Natural killer cell (primary cell): ENCODE data around the gene DDX60. TPM values are rescaled to one million over a fixed set of nuclear protein-coding genes. Genes with fewer than 3 reads are reported as not detected.

Source experiments
- ATAC-seq, 3 donors: fragments of 150-1000 bp in 2 of 3; fragments of 200-7000 bp in 1 of 3; cut with Tn5 transposase; 1 replicate in 1 of 3; 2 replicates in 2 of 3; pipeline ENCODE4 v1.10.0; 2021; ENCODE audit warnings: mild to moderate bottlenecking in 2 of 3, moderate library complexity in 2 of 3
- DNase-seq, 2 donors: peaks; one replicate each; pipeline versions ENCODE4 v3.0.0 to v3.0.0-alpha.2; 2013 to 2021; ENCODE audit warnings: mixed read lengths in 1 of 2
- H3K27ac ChIP-seq: one replicate; pipeline ENCODE4 v1.5.1; 2013; ENCODE audit warnings: mild to moderate bottlenecking, low read length
- H3K27me3 ChIP-seq: one replicate; pipeline ENCODE4 v1.6.1; 2013; ENCODE audit warnings: low read length; ENCODE audit not compliant: control insufficient read depth, insufficient read depth
- H3K36me3 ChIP-seq: one replicate; pipeline ENCODE4 v1.6.1; 2013; ENCODE audit warnings: low read length; ENCODE audit not compliant: control insufficient read depth, insufficient read depth
- H3K4me1 ChIP-seq: one replicate; pipeline ENCODE4 v1.6.1; 2013; ENCODE audit warnings: low read length; ENCODE audit not compliant: control insufficient read depth, insufficient read depth
- H3K4me3 ChIP-seq: one replicate; pipeline ENCODE4 v1.5.1; 2013; ENCODE audit warnings: low read length
- H3K9me3 ChIP-seq: one replicate; pipeline ENCODE4 v1.6.1; 2013; ENCODE audit warnings: low read length; ENCODE audit not compliant: control insufficient read depth, insufficient read depth
- H3K27ac Mint-ChIP-seq, 2 donors: one replicate each; pipeline ENCODE4 v1.8.0; 2022; ENCODE audit warnings: mild to moderate bottlenecking in 2 of 2, mixed read lengths in 2 of 2, moderate library complexity in 1 of 2
- H3K27me3 Mint-ChIP-seq, 2 donors: one replicate each; pipeline ENCODE4 v1.8.0; 2022; ENCODE audit warnings: low read depth in 2 of 2, mixed read lengths in 2 of 2
- H3K36me3 Mint-ChIP-seq: one replicate; pipeline ENCODE4 v1.8.0; 2022; ENCODE audit warnings: mixed read lengths
- H3K4me1 Mint-ChIP-seq, 2 donors: one replicate each; pipeline ENCODE4 v1.8.0; 2022; ENCODE audit warnings: mixed read lengths in 2 of 2
- H3K4me3 Mint-ChIP-seq: one replicate; pipeline ENCODE4 v1.8.0; 2022; ENCODE audit warnings: mild to moderate bottlenecking, moderate library complexity, mixed read lengths
- H3K9me3 Mint-ChIP-seq, 2 donors: one replicate each; pipeline ENCODE4 v1.8.0; 2022; ENCODE audit warnings: mixed read lengths in 2 of 2
- WGBS: methylation state at CpG from one replicate; pipeline ENCODE4 v1.1.7; 2013; ENCODE audit warnings: missing lambda C conversion rate; ENCODE audit not compliant: insufficient coverage; 5-methylcytosine and 5-hydroxymethylcytosine counted together
- intact Hi-C: fragments of 100-400 bp; cut with micrococcal nuclease; formaldehyde crosslinking; loops from one replicate; pipeline ENCODE4 v1.14.2; 2022
- total RNA-seq, 4 donors: library from RNA; stranded (reverse); fragments of 120-200 nt in 1 of 4; gene quantifications; one replicate each; pipeline versions ENCODE4 v1.2.3 to v1.2.4, GENCODE V29; 2013 to 2022
- TF ChIP-seq, protein P1 (sequence below): fragments of 200-600 bp; IDR thresholded peaks from one replicate; pipeline ENCODE4 v1.8.0; 2022; ENCODE audit warnings: antibody characterized with exemption

Gene DDX60
- total RNA-seq, 3 donors from 2014 or later (not counting 1 experiment from before 2014, with no cell fraction given) = 29.4 to 37.2 (median 31.5) TPM

DNA sequence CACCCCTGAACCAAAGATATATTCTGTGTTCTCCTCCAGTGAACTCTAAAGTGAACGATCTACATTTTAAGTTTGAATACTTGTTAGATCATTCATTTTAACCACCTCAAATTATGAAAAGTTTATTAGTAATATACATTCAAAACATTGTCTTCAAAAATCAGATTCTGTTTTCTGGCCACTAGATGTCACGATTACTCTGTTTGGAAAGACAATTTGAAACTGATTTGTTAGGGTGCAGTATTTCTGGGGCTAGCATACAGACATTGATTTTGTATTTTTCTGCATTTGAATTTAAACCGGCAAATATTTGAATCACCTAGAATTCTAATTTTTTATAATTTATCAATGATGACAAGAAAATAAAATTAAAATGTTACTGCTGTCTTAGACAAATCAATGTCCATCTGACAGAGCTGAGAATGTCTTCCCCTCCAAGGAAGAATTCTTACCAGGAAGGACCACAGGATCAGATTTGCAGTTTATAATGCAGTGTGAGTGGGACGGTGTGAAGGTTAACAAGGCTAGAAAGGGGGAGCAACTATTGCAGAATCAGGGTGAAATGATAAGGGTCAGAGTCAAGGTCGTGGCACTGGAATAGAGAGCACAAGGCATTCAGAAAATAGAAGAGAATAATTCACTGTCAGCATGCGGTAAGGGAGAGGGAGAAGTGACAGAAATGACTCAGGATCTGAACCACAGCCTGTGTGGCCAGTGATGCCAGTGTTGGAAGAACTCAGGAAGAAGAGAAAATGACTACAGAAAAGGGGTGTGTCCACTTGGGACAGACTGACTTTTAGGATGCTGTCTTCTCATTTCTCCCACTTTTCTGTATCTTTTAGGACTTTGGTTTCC, 134.6 kb downstream of the DDX60 start:
- intact Hi-C loops = no loop called here
- WGBS = 54% methylated on average over 3 of the region's 6 CpGs
- TF ChIP-seq, protein P1, sequence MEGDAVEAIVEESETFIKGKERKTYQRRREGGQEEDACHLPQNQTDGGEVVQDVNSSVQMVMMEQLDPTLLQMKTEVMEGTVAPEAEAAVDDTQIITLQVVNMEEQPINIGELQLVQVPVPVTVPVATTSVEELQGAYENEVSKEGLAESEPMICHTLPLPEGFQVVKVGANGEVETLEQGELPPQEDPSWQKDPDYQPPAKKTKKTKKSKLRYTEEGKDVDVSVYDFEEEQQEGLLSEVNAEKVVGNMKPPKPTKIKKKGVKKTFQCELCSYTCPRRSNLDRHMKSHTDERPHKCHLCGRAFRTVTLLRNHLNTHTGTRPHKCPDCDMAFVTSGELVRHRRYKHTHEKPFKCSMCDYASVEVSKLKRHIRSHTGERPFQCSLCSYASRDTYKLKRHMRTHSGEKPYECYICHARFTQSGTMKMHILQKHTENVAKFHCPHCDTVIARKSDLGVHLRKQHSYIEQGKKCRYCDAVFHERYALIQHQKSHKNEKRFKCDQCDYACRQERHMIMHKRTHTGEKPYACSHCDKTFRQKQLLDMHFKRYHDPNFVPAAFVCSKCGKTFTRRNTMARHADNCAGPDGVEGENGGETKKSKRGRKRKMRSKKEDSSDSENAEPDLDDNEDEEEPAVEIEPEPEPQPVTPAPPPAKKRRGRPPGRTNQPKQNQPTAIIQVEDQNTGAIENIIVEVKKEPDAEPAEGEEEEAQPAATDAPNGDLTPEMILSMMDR = no peak
- Histone ChIP-seq H3K27ac (no peak overlapping the region), H3K36me3 (no peaks in the 10 kb centered on the region), H3K27me3 (no peaks in the 10 kb centered on the region), H3K4me1 (no peaks in the 10 kb centered on the region), H3K4me3 (no peak overlapping the region), H3K9me3 (no peaks in the 10 kb centered on the region)
- Mint-ChIP-seq H3K9me3 (no peaks in the 10 kb centered on the region), H3K27ac (no peak overlapping the region), H3K36me3 (no peaks in the 10 kb centered on the region), H3K27me3 (no peaks in the 10 kb centered on the region), H3K4me3 (no peak overlapping the region), H3K4me1 (no peaks in the 10 kb centered on the region)
- ATAC-seq (no peak), DNase-seq (peak in 1 of 2 donors; percentile 49)

DNA sequence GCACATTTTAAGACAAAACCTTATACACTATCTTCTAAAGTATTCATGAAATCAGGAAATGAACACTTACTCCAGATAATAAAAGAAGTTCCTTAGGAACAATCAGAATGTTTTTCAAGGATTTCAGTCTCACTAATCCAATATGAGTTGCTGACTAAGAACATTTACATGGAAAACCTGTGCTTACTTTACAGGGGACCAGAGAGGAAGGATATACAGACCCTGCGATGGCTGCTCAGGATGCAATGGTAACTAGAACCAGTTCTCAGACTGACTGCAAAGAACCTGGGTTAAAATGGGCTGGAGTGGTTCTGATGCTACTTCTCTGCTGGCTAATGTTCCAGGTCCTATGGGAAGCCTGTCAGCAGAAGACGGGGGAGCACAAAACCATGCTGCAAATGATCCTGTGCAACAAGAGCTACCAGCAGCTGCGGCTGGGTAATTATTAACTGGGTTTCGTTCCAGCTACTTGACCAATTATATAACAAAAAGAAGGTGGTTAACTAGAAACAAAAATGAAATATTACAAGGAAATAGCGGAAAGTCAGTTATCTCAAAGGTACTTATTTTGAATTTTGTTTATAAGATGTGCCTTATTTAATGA, 140.9 kb downstream of the DDX60 start:
- Mint-ChIP-seq H3K4me3 (no peak overlapping the region), H3K36me3 (no peaks in the 10 kb centered on the region), H3K9me3 (no peaks in the 10 kb centered on the region), H3K4me1 (no peaks in the 10 kb centered on the region), H3K27me3 (no peaks in the 10 kb centered on the region), H3K27ac (no peak overlapping the region)
- Histone ChIP-seq H3K27ac (no peak overlapping the region), H3K36me3 (no peaks in the 10 kb centered on the region), H3K4me1 (no peaks in the 10 kb centered on the region), H3K9me3 (no peaks in the 10 kb centered on the region), H3K27me3 (no peaks in the 10 kb centered on the region), H3K4me3 (no peak overlapping the region)
- 85% methylated on average over 2 of the region's 5 CpGs for whole genome bisulfite sequencing
- intact Hi-C loops = no loop called here
- TF ChIP-seq, protein P1 = no peak
- DNase-seq (no peak), ATAC-seq (no peak)

DNA sequence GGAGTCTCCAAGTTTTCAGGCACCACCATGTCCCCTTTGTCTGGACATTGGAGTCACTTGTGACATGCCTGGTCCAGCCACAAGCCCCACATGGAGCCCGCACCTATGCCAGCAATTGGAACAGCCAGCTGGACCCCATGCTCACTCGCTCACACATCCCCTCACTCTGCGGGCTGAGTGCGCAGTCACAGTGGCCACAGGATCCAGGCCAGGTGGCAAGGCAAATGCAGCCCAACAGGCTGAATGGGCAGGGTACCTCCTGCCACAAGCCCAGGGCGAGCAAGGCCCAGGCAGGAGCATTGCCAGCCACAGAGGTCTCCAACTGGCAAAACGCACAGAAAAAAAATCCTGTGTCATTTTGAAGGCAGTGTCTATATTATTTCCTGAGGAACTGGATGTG, 144.2 kb downstream of the DDX60 start:
- no peak overlapping the region for H3K4me3 ChIP-seq
- intact Hi-C loops = no loop called here
- no peaks in the 10 kb centered on the region for H3K9me3 ChIP-seq
- no peaks in the 10 kb centered on the region for H3K27me3 Mint-ChIP-seq
- H3K27ac ChIP-seq = no peak overlapping the region
- no peak for DNase-seq
- H3K4me1 ChIP-seq = no peaks in the 10 kb centered on the region
- ATAC-seq = no peak
- no peaks in the 10 kb centered on the region for H3K27me3 ChIP-seq
- H3K36me3 Mint-ChIP-seq = no peaks in the 10 kb centered on the region
- H3K4me1 Mint-ChIP-seq = no peaks in the 10 kb centered on the region
- no peak overlapping the region for H3K4me3 Mint-ChIP-seq
- H3K27ac Mint-ChIP-seq = no peak overlapping the region
- WGBS = 77% methylated on average over 6 of the region's 6 CpGs
- no peaks in the 10 kb centered on the region for H3K36me3 ChIP-seq
- TF ChIP-seq, protein P1 = no peak
- no peaks in the 10 kb centered on the region for H3K9me3 Mint-ChIP-seq
